Myocyte (in vitro differentiated cells): ENCODE results near the gene SCG5. TPM values are rescaled to one million over a fixed set of nuclear protein-coding genes. Genes with fewer than 3 reads are reported as not detected.

Experiments used
- DNase-seq: peaks from one replicate; pipeline ENCODE4 v3.0.0-alpha.2; 2012; ENCODE audit warnings: low read depth
- total RNA-seq: library from RNA; depleted of rRNA; stranded (reverse); fragments of >200 nt; gene quantifications from 2 replicates; pipeline ENCODE4 v1.2.3, GENCODE V29; 2014

The SCG5 gene
- total RNA-seq, 1 donor from 2014 or later = 2.3 TPM

DNA sequence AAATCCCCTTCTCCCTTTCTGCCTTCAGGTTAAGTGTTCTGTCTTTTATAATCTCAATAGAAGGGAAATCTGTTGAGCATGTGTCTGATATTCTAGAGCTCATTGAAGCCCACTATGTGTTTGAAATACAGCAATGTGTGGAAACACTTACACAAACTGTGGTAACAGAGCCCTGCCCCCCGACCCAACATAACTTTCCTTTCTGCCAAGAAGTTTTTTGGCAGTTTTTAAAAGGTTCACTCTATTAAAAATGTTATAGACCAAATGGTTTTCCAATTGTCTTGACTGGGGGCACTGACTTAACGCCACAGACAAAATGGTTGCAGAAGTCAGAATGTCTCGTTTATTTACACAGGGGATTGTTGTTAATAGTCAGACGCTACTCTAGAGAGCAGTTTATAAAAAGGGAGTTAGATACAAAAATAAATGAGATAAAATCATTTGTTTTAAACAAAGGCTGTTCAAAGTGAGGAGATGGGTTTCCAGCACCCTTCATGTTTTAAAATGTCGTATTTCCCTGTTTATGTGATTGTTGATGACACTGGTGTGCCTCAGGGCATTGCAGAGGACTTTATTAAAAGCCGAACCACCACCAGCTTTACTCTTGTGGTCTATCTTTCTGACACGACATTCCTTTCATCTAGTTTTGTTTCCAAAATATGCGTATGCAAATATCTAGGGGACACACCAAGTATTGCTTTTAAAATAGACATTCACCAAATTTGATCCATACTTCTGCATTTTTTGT lies 49.6 kb downstream of the SCG5 start:
- DNase-seq = no peak

- DNase-seq = no peak
Observed at GRCh38 chr15:32691689-32692038, 50.2 kb downstream of the SCG5 start.

- DNase-seq = no peak
Observed at GRCh38 chr15:32692286-32692685, 50.8 kb downstream of the SCG5 start.

- no peak for DNase-seq
Observed at GRCh38 chr15:32694222-32694983, 52.9 kb downstream of the SCG5 start.

DNA sequence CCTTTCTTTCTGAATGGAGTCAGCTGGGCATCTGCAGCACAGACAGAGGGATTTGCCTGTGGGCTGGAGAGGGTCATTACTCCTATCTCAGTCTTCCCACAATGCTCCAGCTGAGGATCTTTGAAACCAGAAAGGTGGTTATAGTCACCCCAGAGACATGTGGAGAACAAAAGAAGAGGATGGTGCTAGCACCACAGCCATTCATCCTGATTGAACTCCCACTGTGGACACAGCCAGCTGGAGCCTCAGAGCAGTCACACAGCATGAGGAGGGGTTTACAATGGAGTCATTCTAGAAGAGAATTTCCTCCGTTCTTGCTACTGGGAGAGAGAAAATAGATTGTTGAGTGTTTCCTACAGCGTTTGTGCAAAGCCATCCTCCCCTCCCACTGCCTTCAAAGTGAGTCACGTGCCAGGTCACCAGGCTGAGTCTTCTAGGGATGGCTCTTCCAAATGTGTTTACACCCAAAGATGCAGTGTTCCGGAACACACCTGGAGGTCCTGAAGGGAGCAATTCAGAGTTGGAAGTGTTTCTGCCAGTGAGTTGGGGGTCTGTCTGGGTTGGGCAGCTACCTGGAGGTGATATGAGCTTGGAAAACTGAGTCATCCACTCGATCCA lies 57.4 kb downstream of the SCG5 start:
- DNase-seq = peak; percentile 75

DNA sequence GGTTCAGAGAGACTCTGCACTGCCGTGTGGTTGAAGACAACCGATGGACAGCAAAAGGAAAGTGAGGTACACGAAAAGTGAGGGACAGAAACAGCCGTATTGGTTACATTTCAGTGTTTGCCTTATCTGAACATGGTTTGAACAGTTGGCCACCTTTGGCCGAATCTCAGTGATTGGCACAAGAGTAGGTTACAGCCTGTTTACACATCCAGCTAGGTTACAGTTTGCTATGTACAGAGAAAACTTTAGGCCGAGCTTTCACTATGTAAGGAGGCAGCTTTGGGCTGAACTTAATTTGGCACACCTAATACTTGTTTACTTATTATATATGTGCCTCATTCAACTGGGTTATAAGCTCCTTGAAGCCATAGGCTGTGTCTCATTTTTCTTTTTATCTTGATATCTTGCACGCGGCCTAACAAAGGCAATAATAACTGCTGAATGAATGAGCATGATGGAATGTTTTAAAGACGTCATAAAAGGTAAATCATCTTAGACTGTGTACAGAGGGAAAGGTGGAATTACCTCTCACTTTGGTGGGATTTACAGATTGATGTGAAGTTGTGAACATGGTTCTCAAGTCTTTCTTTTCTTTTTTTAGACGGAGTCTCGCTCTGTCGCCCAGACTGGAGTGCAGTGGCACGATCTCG lies 59.1 kb downstream of the SCG5 start:
- DNase-seq = no peak

GRCh38 chr15:32701863-32702262 lies 60.4 kb downstream of the SCG5 start:
- no peak for DNase-seq

DNA sequence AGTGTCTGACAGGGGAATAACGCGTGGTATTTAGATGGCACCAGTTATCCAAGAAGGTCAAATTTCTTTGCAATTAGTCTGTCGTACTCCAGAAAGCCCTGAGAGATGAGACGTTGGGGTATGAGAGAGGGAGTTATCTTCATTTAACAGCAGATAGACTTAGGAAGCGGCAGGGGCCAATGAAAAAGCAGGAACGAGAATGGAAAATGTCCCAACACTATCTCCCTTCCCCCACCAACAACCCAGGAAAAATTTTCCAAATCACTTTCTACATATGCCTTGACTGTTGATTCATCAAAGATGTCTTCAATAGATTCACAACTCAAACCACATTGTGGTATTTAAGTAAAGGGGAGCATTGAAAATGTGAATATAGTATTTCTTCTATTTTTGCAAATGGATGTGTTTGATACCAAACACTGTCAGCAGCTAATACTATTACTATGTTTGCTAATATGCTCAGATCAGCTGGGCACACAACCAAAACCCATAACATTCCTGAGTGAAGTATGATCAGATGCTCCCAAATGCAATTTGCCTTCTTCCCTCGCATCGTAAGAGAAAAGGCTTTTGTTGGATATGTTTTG lies 63.0 kb downstream of the SCG5 start:
- DNase-seq = peak; percentile 52

GRCh38 chr15:32705446-32705845 lies 63.9 kb downstream of the SCG5 start:
- DNase-seq = no peak

DNA sequence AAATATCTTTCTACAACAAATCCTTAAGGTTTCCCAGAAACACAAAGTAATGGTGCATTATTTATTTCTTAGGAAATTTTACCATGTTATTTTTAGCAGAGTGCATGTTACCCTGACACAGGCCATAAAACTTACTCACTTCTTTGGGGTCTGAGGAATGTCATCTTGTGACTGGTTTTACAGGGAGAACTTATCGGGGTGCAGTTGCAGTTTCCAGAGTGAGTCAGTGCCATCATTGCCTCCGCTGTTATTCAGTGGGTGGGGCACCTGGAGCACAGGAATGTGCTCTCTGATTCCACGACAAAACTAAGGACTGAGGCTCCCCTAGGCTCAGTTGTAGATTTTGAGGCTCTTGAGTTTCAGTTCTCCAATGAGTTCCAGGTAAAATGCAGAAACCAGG lies 65.2 kb downstream of the SCG5 start:
- peak; percentile 68 for DNase-seq

DNA sequence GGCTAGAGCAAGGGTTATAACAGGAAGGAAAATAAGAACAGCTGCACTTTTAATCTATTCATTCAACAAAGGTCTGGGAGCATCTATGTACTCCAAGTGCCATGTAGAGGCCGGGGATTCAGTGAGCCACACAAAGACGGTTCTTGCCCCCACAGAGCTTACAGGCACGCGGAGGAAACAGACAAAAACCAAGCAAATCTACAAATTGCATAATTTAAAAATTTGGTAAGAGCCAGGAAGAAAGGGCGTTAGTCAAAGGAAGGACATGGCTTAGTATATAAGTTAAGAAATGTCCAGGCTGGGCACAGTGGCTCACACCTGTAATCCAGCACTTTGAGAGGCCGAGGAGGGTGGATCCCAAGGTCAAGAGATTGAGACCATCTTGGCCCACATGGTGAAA lies 65.9 kb downstream of the SCG5 start:
- DNase-seq = no peak

DNA sequence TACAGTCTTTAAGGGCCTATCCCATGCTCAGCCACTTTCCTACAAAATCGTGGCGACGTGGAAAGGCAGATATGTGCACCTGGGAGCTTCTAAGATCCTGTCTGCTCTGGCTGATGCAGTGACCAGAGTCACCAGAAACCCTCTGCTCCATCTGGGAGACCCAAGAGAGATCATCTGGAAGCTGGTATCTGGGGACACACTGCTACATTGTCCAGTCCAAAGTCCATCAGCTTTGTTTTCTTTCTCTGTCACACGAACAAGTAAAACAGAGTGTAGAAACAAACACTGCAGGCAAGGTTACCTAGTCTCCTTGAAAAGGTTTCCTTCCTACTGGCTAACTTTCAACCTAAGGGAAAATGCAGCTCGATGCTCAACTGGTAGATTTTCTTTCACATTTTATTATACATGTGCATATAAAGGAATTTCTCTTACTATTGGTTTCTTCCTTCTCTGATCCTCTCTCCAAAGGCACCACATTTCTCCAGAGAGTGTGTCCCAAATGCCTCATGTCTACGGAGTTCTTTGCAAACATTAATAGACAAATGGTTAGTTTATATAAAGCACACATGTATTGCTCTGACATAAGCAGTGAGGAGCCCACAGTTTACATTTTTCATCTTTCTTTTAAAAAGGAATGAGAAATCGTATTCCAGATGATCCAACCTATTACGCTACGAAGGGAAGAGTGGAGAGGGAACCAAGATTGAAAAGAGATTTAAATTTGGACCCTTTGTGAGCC lies 68.0 kb downstream of the SCG5 start:
- no peak for DNase-seq

DNA sequence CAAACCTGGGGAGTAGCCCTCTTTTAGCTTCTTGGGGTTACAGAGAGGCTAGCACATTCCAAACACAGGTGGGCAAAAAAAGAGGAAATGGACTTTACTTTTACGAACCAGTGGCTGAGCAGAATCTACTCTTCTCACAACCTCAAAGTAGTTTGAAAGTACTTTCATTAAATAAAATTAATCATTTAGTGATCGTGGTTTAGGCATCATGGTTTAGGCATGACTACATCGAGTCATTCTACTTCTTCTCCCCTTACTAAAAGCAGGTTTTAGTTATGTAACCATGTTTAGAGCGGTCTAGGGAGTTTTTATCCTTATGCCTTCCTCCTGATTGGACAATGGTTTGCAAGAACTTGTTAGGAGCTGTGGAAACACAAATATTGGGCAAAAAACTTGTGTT lies 73.8 kb downstream of the SCG5 start:
- no peak for DNase-seq

- no peak for DNase-seq
Observed at GRCh38 chr15:32716216-32716914, 74.9 kb downstream of the SCG5 start.

DNA sequence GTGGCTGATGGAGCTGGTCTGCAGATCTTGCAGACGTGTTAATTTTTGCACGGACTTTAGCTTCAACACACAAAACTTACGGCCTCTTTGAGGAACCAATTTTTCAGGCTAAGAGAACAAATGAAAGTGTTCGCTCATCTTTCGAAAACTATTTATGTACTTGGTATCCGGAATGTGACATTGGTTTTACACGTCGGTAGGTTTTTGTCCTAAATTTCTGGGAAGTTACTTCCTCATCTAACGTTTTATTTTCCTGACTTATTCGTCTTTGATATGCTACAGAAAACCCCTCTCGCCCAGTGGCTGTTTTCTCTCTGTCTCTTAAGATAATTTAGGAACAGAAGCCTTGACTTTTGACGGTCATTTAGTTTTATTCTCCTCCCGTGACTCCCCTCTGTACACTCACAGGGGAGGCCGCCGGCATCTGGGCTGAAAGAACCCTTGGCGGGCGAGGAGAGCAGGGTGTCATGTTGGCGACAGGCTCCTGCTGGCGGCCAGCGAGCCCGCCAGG lies 75.5 kb downstream of the SCG5 start:
- peak; percentile 31 for DNase-seq

GRCh38 chr15:32717426-32718226 lies 76.1 kb downstream of the SCG5 start, which contains the start of gene GREM1:
Gene GREM1 (plus strand): TSS chr15:32718004. CDS start chr15:32730691, 12,687 bp downstream.
- peak; percentile 70 for DNase-seq

GRCh38 chr15:32718227-32718820 lies 76.8 kb downstream of the SCG5 start:
- DNase-seq = no peak
